ENCODE data around the gene CBLB. TPM values are rescaled to one million over a fixed set of nuclear protein-coding genes. Genes with fewer than 3 reads are reported as not detected.

CBLB gene
- total and polyA plus RNA-seq, 9 donors = 14.8 to 133 (median 40.5) TPM

DNA sequence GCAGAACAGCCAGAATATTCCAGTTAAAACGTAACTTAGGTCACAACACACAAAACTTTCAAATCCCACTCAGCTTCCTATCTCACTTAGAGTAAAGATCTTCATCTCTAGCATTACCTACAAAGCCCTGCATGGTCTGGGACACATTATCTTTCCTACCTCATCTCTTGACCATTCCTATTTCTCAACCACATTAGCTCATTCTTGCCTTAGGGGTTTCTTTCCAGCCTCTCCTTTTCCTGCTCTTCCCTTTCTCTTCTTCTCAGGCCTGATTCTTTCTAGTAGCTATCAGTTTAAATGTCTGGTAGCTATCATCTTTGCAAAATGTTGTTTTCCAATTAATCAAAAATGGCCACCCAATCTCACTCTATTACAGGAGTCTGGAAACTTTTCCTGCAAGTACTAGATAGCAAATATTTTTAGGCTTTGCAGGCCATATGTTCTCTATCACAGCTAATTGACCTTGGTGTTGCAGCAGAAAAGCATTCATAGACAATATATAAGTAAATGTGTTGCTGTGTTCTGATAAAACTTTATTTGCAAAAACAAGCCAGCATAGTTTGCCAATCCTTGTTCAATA, 15.1 kb upstream of the CBLB start:
- WGBS, 3 donors = 94 to 97% (median 95%) methylated on average over 1 of the region's 1 CpG
- TF ChIP-seq, protein P1, sequence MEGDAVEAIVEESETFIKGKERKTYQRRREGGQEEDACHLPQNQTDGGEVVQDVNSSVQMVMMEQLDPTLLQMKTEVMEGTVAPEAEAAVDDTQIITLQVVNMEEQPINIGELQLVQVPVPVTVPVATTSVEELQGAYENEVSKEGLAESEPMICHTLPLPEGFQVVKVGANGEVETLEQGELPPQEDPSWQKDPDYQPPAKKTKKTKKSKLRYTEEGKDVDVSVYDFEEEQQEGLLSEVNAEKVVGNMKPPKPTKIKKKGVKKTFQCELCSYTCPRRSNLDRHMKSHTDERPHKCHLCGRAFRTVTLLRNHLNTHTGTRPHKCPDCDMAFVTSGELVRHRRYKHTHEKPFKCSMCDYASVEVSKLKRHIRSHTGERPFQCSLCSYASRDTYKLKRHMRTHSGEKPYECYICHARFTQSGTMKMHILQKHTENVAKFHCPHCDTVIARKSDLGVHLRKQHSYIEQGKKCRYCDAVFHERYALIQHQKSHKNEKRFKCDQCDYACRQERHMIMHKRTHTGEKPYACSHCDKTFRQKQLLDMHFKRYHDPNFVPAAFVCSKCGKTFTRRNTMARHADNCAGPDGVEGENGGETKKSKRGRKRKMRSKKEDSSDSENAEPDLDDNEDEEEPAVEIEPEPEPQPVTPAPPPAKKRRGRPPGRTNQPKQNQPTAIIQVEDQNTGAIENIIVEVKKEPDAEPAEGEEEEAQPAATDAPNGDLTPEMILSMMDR (IDR thresholded peaks at IDR 0.05) = no peak
- TF ChIP-seq EP300 (IDR thresholded peaks at IDR 0.05) = no peak
- TF ChIP-seq POLR2A (IDR thresholded peaks at IDR 0.05) = no peak
- Histone ChIP-seq H3K4me3 (no peak overlapping the region), H3K36me3 (no peaks in the 10 kb centered on the region), H3K27me3 (no peaks in the 10 kb centered on the region), H3K4me1 (ENCODE audit: insufficient read depth) (no peaks in the 10 kb centered on the region), H3K9me3 (no peaks in the 10 kb centered on the region), H3K27ac (no peak overlapping the region)
- intact Hi-C loops (cut with DNase I) = no loop called here
- no peak for DNase-seq

DNA sequence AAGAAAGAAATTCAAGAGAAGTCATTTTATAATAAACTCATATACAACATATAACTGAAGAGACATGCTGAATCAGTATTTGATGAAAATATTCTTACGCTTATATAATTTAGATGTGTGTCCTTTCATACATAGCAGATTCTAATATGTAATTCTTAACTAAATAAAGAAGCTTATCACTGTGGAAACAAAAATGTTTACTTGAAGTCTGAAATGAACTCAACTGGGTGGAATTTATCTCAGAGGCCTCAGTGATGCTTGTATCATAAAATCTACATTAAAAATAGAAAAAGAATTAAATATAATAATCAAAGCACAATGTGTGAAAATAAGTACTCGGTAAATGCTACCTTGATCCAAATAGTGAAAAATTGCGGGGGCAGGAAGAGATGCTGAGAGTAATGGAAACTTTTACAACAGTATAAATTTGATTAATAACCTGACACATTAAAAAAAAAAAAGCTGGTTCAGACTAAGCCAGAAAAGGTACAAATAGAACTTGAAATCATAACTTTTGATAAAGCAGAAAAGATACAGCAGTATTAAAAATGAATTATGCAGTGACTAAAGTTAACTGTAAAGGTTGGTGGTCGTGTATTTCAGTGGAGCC, 12.0 kb upstream of the CBLB start:
- TF ChIP-seq, protein P1 (IDR thresholded peaks at IDR 0.05) = no peak
- no peak for TF ChIP-seq EP300 (IDR thresholded peaks at IDR 0.05)
- no peak for TF ChIP-seq POLR2A (IDR thresholded peaks at IDR 0.05)
- no peak overlapping the region for H3K4me3 ChIP-seq
- intact Hi-C loops (cut with DNase I) = no loop called here
- no peak overlapping the region for H3K27ac ChIP-seq
- no peaks in the 10 kb centered on the region for H3K36me3 ChIP-seq
- no peaks in the 10 kb centered on the region for H3K4me1 ChIP-seq (ENCODE audit: insufficient read depth)
- WGBS, 3 donors = 74 to 91% (median 82%) methylated on average over 4 of the region's 4 CpGs
- no peaks in the 10 kb centered on the region for H3K9me3 ChIP-seq
- no peaks in the 10 kb centered on the region for H3K27me3 ChIP-seq
- DNase-seq = no peak

DNA sequence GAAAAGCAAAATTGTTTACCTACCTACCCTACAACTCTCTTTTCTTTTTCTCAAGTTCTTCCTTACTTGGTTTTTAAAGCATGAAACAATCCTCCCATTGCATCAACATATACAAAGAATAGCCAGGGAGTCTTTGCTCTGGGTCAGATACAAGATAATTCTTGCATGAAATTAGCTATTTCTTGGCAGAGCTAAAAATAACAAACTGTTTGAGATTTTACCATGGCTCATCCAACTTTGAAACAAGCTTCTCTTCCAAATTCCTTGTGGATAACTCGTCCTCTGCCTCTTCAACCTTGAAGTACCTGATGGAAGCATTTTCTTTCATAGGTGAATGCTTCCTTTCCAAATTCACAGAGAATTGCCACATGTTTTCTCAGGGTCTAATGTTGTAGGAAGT, 9.2 kb upstream of the CBLB start:
- H3K9me3 ChIP-seq = no peaks in the 10 kb centered on the region
- intact Hi-C loops (cut with DNase I) = no loop called here
- TF ChIP-seq, protein P1 (IDR thresholded peaks at IDR 0.05) = no peak
- TF ChIP-seq POLR2A (IDR thresholded peaks at IDR 0.05) (no peak), EP300 (IDR thresholded peaks at IDR 0.05) (no peak)
- no peaks in the 10 kb centered on the region for H3K27me3 ChIP-seq
- no peaks in the 10 kb centered on the region for H3K4me1 ChIP-seq (ENCODE audit: insufficient read depth)
- no peak overlapping the region for H3K27ac ChIP-seq
- 13 to 19% (median 13%) methylated on average over 1 of the region's 1 CpG for WGBS, 3 donors
- no peak overlapping the region for H3K4me3 ChIP-seq
- no peak for DNase-seq
- no peaks in the 10 kb centered on the region for H3K36me3 ChIP-seq

DNA sequence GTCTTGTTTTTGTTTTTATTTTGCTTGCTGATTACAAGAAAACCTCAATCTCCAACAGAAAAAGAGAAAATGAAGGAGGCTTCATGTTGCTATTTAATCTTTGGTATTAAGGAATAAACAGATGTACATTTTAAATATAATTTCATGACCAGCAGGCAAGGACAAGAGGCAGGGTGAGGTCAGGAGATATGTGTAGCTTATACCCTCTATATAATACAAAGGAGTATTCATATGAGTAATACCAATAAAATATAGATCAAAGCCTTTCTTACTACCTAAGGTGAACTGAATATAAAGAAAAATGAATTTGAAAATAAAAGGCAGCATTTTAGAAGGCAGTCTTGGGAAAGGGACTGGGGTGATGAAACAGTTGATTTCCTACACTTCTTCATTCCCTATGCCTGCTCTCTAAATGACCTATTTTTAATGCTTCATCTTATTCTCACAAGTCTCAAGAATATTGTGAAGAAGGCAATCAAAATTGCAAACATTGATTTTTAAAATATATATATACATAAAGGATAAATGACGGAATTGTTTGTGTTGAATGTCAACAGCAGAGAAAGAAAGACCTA, 8.6 kb upstream of the CBLB start:
- no peak overlapping the region for H3K4me3 ChIP-seq
- H3K9me3 ChIP-seq = no peaks in the 10 kb centered on the region
- DNase-seq = no peak
- TF ChIP-seq POLR2A (IDR thresholded peaks at IDR 0.05) = no peak
- TF ChIP-seq, protein P1 (IDR thresholded peaks at IDR 0.05) = no peak
- no peak for TF ChIP-seq EP300 (IDR thresholded peaks at IDR 0.05)
- no peaks in the 10 kb centered on the region for H3K4me1 ChIP-seq (ENCODE audit: insufficient read depth)
- H3K36me3 ChIP-seq = no peaks in the 10 kb centered on the region
- WGBS, 3 donors = 75 to 85% (median 80%) methylated on average over 1 of the region's 1 CpG
- H3K27ac ChIP-seq = no peak overlapping the region
- H3K27me3 ChIP-seq = no peaks in the 10 kb centered on the region
- intact Hi-C loops (cut with DNase I) = no loop called here

All from ovary (tissue), 9 donors.